Endothelial cell of umbilical vein (primary cell): Measurements from ENCODE around the gene LAMA5. TPM values are rescaled to one million over a fixed set of nuclear protein-coding genes. Genes with fewer than 3 reads are reported as not detected.

ENCODE experiments used
- BruUV-seq: library from RNA; stranded (reverse); fragments of 400-500 nt; replicated peaks from 2 replicates; lab custom pipeline; 2021; lab: Mats Ljungman, UMichigan
- CTCF ChIA-PET: fragments of 300-600, 350-600 bp; sonication (Branson Sonifier 250); formaldehyde crosslinking; loops from one replicate; lab custom pipeline; 2021; ENCODE audit warnings: antibody characterized with exemption, inconsistent platforms; lab: Charles Lee
- POLR2A ChIA-PET: fragments of 300-600, 350-600 bp; sonication (Branson Sonifier 250); formaldehyde crosslinking; loops from one replicate; lab custom pipeline; 2021; ENCODE audit warnings: antibody characterized with exemption, inconsistent platforms; lab: Charles Lee
- DNase-seq: peaks from one replicate; pipeline ENCODE4 v3.0.0-alpha.2; 2011; ENCODE audit warnings: low read depth, low spot score
- FAIRE-seq: peaks from 2 replicates; lab custom pipeline; 2011; peaks lifted over from hg19 to GRCh38; lab: Jason Lieb, UNC
- H2AFZ ChIP-seq: 2 replicates; pipeline ENCODE4 v1.6.0; 2012; ENCODE audit warnings: low read depth, low read length, control low read depth, inconsistent platforms
- H3K27ac ChIP-seq: 2 replicates; pipeline ENCODE4 v1.5.1; 2011; ENCODE audit warnings: low read depth, mild to moderate bottlenecking, control low read depth, low read length, moderate library complexity; ENCODE audit not compliant: insufficient read depth
- H3K27me3 ChIP-seq, 2 experiments: 2 replicates each; pipeline versions ENCODE4 v1.6.0 to v1.6.1; 2011; ENCODE audit warnings: low read length in 2 of 2, mixed read lengths in 1 of 2; ENCODE audit not compliant: control insufficient read depth in 2 of 2, insufficient read depth in 2 of 2
- H3K36me3 ChIP-seq, 2 experiments: 2 replicates in 1 of 2; 3 replicates in 1 of 2; pipeline ENCODE4 v1.5.1; 2011; ENCODE audit warnings: low read length in 2 of 2, mild to moderate bottlenecking in 1 of 2, moderate library complexity in 1 of 2; ENCODE audit not compliant: control insufficient read depth in 2 of 2, insufficient read depth in 2 of 2; ENCODE audit errors: extremely low read depth in 1 of 2
- H3K4me1 ChIP-seq: 3 replicates; pipeline ENCODE4 v1.5.1; 2011; ENCODE audit warnings: mild to moderate bottlenecking, low read length; ENCODE audit not compliant: control insufficient read depth, insufficient read depth; ENCODE audit errors: extremely low read depth
- H3K4me2 ChIP-seq: 2 replicates; pipeline ENCODE4 v1.6.1; 2011; ENCODE audit warnings: low read length, control low read depth, mixed read lengths; ENCODE audit not compliant: insufficient read depth
- H3K4me3 ChIP-seq, 3 experiments: fragments of 200-600 bp in 1 of 3; sonication (generic), shearing (Covaris generic) in 1 of 3; replicated peaks in 1 of 3; 2 replicates each; pipeline ENCODE4 v1.5.1; 2011 to 2016; ENCODE audit warnings: control low read depth in 3 of 3, low read length in 3 of 3, mild to moderate bottlenecking in 2 of 3, inconsistent platforms in 1 of 3, low read depth in 1 of 3, moderate library complexity in 1 of 3; ENCODE audit not compliant: insufficient read depth in 1 of 3
- H3K79me2 ChIP-seq: 2 replicates; pipeline ENCODE4 v1.6.0; 2012; ENCODE audit warnings: low read length, inconsistent platforms; ENCODE audit not compliant: control insufficient read depth, insufficient read depth
- H3K9ac ChIP-seq: replicated peaks from 2 replicates; pipeline ENCODE3; 2011; ENCODE audit warnings: low read length, control low read depth; ENCODE audit not compliant: insufficient read depth; ENCODE audit errors: extremely low read depth
- H3K9me1 ChIP-seq: replicated peaks from 3 replicates; pipeline ENCODE4 v1.6.0; 2011; ENCODE audit warnings: mild to moderate bottlenecking, low read length; ENCODE audit not compliant: control insufficient read depth, insufficient read depth; ENCODE audit errors: extremely low read depth
- H3K9me3 ChIP-seq: replicated peaks from 2 replicates; pipeline ENCODE4 v1.5.1; 2012; ENCODE audit warnings: low read length, inconsistent platforms; ENCODE audit not compliant: control insufficient read depth, insufficient read depth
- H4K20me1 ChIP-seq: replicated peaks from 2 replicates; pipeline ENCODE3; 2011; ENCODE audit warnings: mild to moderate bottlenecking, low read length; ENCODE audit not compliant: control insufficient read depth, insufficient read depth; ENCODE audit errors: extremely low read depth
- CTCF ChIP-seq, 2 donors: IDR thresholded peaks; 1 replicate in 1 of 2; 2 replicates in 1 of 2; pipeline ENCODE4 v1.5.1; 2011; ENCODE audit warnings: low read length in 2 of 2, mild to moderate bottlenecking in 2 of 2, moderate library complexity in 2 of 2, control low read depth in 1 of 2, inconsistent platforms in 1 of 2, low read depth in 1 of 2; ENCODE audit not compliant: insufficient read depth in 1 of 2; ENCODE audit errors: extremely low read depth in 1 of 2
- FOS ChIP-seq: IDR thresholded peaks from 2 replicates; pipeline ENCODE4 v1.6.1; 2011; ENCODE audit warnings: mild to moderate bottlenecking, low read length, moderate library complexity, borderline replicate concordance; ENCODE audit not compliant: insufficient read depth
- GATA2 ChIP-seq: IDR thresholded peaks from 2 replicates; pipeline ENCODE4 v1.7.0; 2011; ENCODE audit warnings: low read depth, mild to moderate bottlenecking, moderate library complexity, mixed read lengths, low read length; ENCODE audit not compliant: insufficient read length, insufficient read depth
- JUN ChIP-seq: IDR thresholded peaks from 2 replicates; pipeline ENCODE4 v1.6.1; 2011; ENCODE audit warnings: borderline replicate concordance, low read depth; ENCODE audit not compliant: insufficient read length, insufficient read depth
- MAX ChIP-seq: IDR thresholded peaks from 2 replicates; pipeline ENCODE4 v1.6.1; 2011; ENCODE audit not compliant: insufficient read depth, insufficient read length
- MYC ChIP-seq: IDR thresholded peaks from one replicate; pipeline ENCODE4 v1.6.1; 2011; ENCODE audit warnings: mild to moderate bottlenecking, low read depth, low read length
- POLR2A ChIP-seq: IDR thresholded peaks from 2 replicates; pipeline ENCODE4 v1.6.1; 2012; ENCODE audit warnings: low read depth, mild to moderate bottlenecking, control low read depth, low read length
- POLR2AphosphoS5 ChIP-seq: IDR thresholded peaks from 2 replicates; pipeline ENCODE4 v1.6.1; 2012; ENCODE audit warnings: low read depth, mild to moderate bottlenecking, control low read depth, low read length, moderate library complexity; ENCODE audit not compliant: insufficient read depth
- dilution Hi-C: fragments of 300-500 bp; cut with MboI; formaldehyde crosslinking; loops from one replicate; pipeline ENCODE4 v1.15.0; 2019; ENCODE audit warnings: low sequenced_read_pairs; ENCODE audit not compliant: extremely low pct_ligation_motif_present
- intact Hi-C: fragments of 100-400 bp; cut with micrococcal nuclease; formaldehyde crosslinking; loops from one replicate; pipeline ENCODE4 v1.10.0; 2022
- polyA plus RNA-seq, 4 experiments: library from polyadenylated mRNA; depleted of rRNA in 3 of 4; stranded (reverse) in 3 of 4; unstranded in 1 of 4; fragments of >200 nt; gene quantifications; 2 replicates each; pipeline versions ENCODE4 v1.2.1 to v1.2.3, GENCODE V29; 2011 to 2012; ENCODE audit warnings: missing spikeins in 1 of 4
- total RNA-seq: library from RNA; stranded (reverse); gene quantifications from 2 replicates; pipeline ENCODE4 v1.2.3, GENCODE V29; 2021

The LAMA5 gene
- total and polyA plus RNA-seq, 2 donors (not counting 3 experiments of a cell fraction or from before 2014, with no cell fraction given): 24.0 to 145 TPM

DNA sequence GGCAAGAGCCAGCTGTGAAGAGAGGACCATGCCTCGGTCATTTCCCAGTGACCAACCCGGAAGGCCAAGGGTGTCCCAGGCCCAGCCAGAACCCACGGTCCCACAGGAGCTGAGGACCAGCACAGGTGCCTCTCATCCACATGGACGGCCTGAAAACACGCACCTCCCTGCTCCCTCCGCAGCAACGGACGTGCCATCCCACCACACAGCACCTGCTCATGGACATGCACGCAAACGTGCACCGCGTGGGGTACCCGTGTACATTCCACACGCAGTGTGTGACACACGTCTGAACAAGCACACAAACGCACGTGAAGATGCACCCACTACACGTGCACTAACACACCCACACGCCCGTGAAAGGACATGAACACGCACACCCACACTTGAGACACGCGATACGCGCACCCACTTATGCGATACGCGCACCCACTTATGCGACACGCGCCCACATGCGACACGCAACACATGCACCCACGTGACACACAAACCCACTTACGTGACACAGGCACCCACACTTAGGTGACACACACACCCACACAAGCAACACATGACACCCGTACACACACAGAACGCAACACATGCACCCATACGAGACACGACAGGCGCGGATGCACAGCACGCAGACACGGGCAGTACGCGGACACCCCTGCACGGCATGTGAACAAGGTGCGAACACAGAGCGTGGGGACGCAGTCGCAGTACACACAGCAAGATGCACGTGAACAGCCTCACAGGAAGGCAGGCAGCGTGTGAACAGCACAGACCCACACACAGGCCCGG, 30.1 kb downstream of the LAMA5 start:
- H3K27me3 ChIP-seq: no peaks in the 10 kb centered on the region
- H3K9me1 ChIP-seq: no peaks in the 10 kb centered on the region
- no peaks in the 10 kb centered on the region for H3K9me3 ChIP-seq
- peaks cover 5 to 41% of the 10 kb centered on the region in 2 experiments for H3K36me3 ChIP-seq
- intact Hi-C loops (no loop called here), dilution Hi-C loops (no loop called here)
- POLR2A ChIA-PET: no interaction called here
- H3K27ac ChIP-seq: no peak overlapping the region
- peaks cover 3% of the 10 kb centered on the region for H3K79me2 ChIP-seq
- H3K4me3 ChIP-seq: no peak overlapping the region
- no peaks in the 10 kb centered on the region for H4K20me1 ChIP-seq
- no peaks in the 10 kb centered on the region for H3K4me1 ChIP-seq
- H2AFZ ChIP-seq: no peak overlapping the region
- CTCF ChIA-PET: no interaction called here
- FAIRE-seq (no peak), DNase-seq (no peak)
- H3K9ac ChIP-seq: no peak overlapping the region
- no TSS peak for BruUV-seq
- TF ChIP-seq GATA2: no peak
- TF ChIP-seq MAX: no peak
- no peak for TF ChIP-seq POLR2A
- TF ChIP-seq FOS: no peak
- no peak for TF ChIP-seq CTCF (IDR thresholded peaks at IDR 0.05; ENCODE audit: extremely low read depth in 1 of 2, insufficient read depth in 1 of 2, low read depth in 1 of 2, low read length in 2 of 2)
- TF ChIP-seq MYC: no peak
- no peak for TF ChIP-seq POLR2AphosphoS5
- TF ChIP-seq JUN: no peak
- no peak overlapping the region for H3K4me2 ChIP-seq
